HepG2 (cell line): ENCODE results near the gene CEP250. TPM values are rescaled to one million over a fixed set of nuclear protein-coding genes. Genes with fewer than 3 reads are reported as not detected.

Experiments
- ATAC-seq: fragments of 200-7000 bp; cut with Tn5 transposase; 3 replicates; pipeline ENCODE4 v1.9.1; 2020; ENCODE audit warnings: mild to moderate bottlenecking, moderate library complexity
- BruUV-seq: library from RNA; stranded (reverse); fragments of 400-500 nt; replicated peaks from 2 replicates; lab custom pipeline; 2021; lab: Mats Ljungman, UMichigan
- CTCF ChIA-PET: fragments of 300-600 bp; formaldehyde crosslinking; extraction: SDS; loops from one replicate; lab custom pipeline; 2021; ENCODE audit warnings: low total read pairs, inconsistent platforms, low intra/inter-chr PET ratio; lab: Yijun Ruan, JAX
- POLR2A ChIA-PET: fragments of 350-600 bp; sonication (Branson Sonifier 250); formaldehyde crosslinking; loops from one replicate; lab custom pipeline; 2020; ENCODE audit warnings: antibody characterized with exemption, inconsistent platforms; lab: Yijun Ruan, JAX
- DNase-seq: peaks from one replicate; pipeline ENCODE4 v3.0.0-alpha.2; 2015; ENCODE audit warnings: low spot score
- FAIRE-seq: peaks from 3 replicates; lab custom pipeline; 2011; peaks lifted over from hg19 to GRCh38; lab: Jason Lieb, UNC
- H2AFZ ChIP-seq: one replicate; pipeline ENCODE4 v1.6.1; 2011; ENCODE audit warnings: low read length, inconsistent platforms
- H3K27ac ChIP-seq: fragments of 300-600 bp; 3 replicates; pipeline ENCODE4 v1.8.0; 2011; ENCODE audit warnings: mixed run types, mild to moderate bottlenecking, mixed read lengths, low read length, inconsistent platforms; ENCODE audit not compliant: insufficient read depth; ENCODE audit errors: extremely low read length
- H3K27me3 ChIP-seq, 2 experiments: fragments of 200-600 bp in 1 of 2; 2 replicates in 1 of 2; 3 replicates in 1 of 2; pipeline versions ENCODE4 v1.6.0 to v1.8.0; 2011; ENCODE audit warnings: low read length in 2 of 2, mild to moderate bottlenecking in 2 of 2, moderate library complexity in 2 of 2, inconsistent platforms in 1 of 2; ENCODE audit not compliant: insufficient read depth in 2 of 2, control insufficient read depth in 1 of 2
- H3K36me3 ChIP-seq, 2 experiments: fragments of 200-600 bp in 1 of 2; replicated peaks in 1 of 2; 2 replicates in 1 of 2; 3 replicates in 1 of 2; pipeline versions ENCODE4 v1.5.1 to v1.8.0; 2011; ENCODE audit warnings: low read length in 2 of 2, inconsistent platforms in 1 of 2; ENCODE audit not compliant: insufficient read depth in 2 of 2, control insufficient read depth in 1 of 2
- H3K4me1 ChIP-seq: 2 replicates; pipeline ENCODE4 v1.5.1; 2012; ENCODE audit warnings: low read length, inconsistent platforms; ENCODE audit not compliant: insufficient read depth
- H3K4me2 ChIP-seq: 2 replicates; pipeline ENCODE4 v1.6.0; 2011; ENCODE audit warnings: low read depth, low read length, inconsistent platforms
- H3K4me3 ChIP-seq, 3 experiments: fragments of 200-600 bp in 1 of 3; sonication (generic), shearing (Covaris generic) in 1 of 3; replicated peaks in 1 of 3; 2 replicates each; pipeline ENCODE4 v1.5.1; 2011 to 2016; ENCODE audit warnings: low read length in 3 of 3, inconsistent platforms in 2 of 3, low read depth in 2 of 3, mild to moderate bottlenecking in 2 of 3, control low read depth in 1 of 3, mixed read lengths in 1 of 3; ENCODE audit not compliant: insufficient read depth in 1 of 3
- H3K79me2 ChIP-seq: one replicate; pipeline ENCODE4 v1.6.1; 2011; ENCODE audit warnings: low read length, inconsistent platforms; ENCODE audit not compliant: insufficient read depth
- H3K9ac ChIP-seq: 2 replicates; pipeline ENCODE4 v1.6.0; 2011; ENCODE audit warnings: mild to moderate bottlenecking, low read depth, low read length, inconsistent platforms; ENCODE audit not compliant: insufficient read depth
- H3K9me3 ChIP-seq: 2 replicates; pipeline ENCODE4 v1.5.1; 2012; ENCODE audit warnings: mild to moderate bottlenecking, low read length
- H4K20me1 ChIP-seq: 2 replicates; pipeline ENCODE4 v1.6.0; 2011; ENCODE audit warnings: inconsistent platforms, mild to moderate bottlenecking, low read length, moderate library complexity; ENCODE audit not compliant: insufficient read depth
- BCL3 ChIP-seq: sonication (generic); formaldehyde crosslinking; IDR thresholded peaks from 2 replicates; pipeline ENCODE4 v1.5.1; 2020; ENCODE audit warnings: mild to moderate bottlenecking, missing genetic modification reagents, moderate library complexity
- GABPB1 ChIP-seq: IDR thresholded peaks from 2 replicates; pipeline ENCODE4 v1.6.1; 2016; ENCODE audit warnings: mild to moderate bottlenecking, missing genetic modification reagents, moderate library complexity, missing compliant biosample characterization
- HNF1B ChIP-seq: sonication (generic); formaldehyde crosslinking; IDR thresholded peaks from 2 replicates; pipeline ENCODE4 v1.5.1; 2020; ENCODE audit warnings: mild to moderate bottlenecking, moderate library complexity, missing genetic modification reagents
- HNF4A ChIP-seq: sonication (generic); formaldehyde crosslinking; IDR thresholded peaks from 2 replicates; pipeline ENCODE4 v1.4.0; 2020; ENCODE audit warnings: missing genetic modification reagents
- LBX2 ChIP-seq: sonication (generic); formaldehyde crosslinking; IDR thresholded peaks from 2 replicates; pipeline ENCODE4 v1.5.0; 2020; ENCODE audit warnings: missing genetic modification reagents, mild to moderate bottlenecking, borderline replicate concordance
- MYC ChIP-seq: sonication (generic); formaldehyde crosslinking; IDR thresholded peaks from 2 replicates; pipeline ENCODE4 v1.9.0; 2021; ENCODE audit warnings: missing genetic modification reagents, borderline replicate concordance
- NR1H2 ChIP-seq: sonication (generic); formaldehyde crosslinking; IDR thresholded peaks from 2 replicates; pipeline ENCODE4 v1.8.1; 2022; ENCODE audit warnings: low read depth, missing genetic modification reagents, borderline replicate concordance
- RAD21 ChIP-seq: fragments of 450-650 bp; formaldehyde crosslinking; IDR thresholded peaks from 2 replicates; pipeline ENCODE4 v1.5.0; 2020; ENCODE audit warnings: mild to moderate bottlenecking
- SMC3 ChIP-seq: IDR thresholded peaks from 2 replicates; pipeline ENCODE4 v1.6.1; 2011; ENCODE audit warnings: low read length, improper control_type of control experiment
- SPEN ChIP-seq: sonication (generic); formaldehyde crosslinking; IDR thresholded peaks from 2 replicates; pipeline ENCODE4 v1.5.1; 2020; ENCODE audit warnings: low read depth, mild to moderate bottlenecking, missing genetic modification reagents
- ZBTB33 ChIP-seq: sonication (generic); formaldehyde crosslinking; IDR thresholded peaks from 2 replicates; pipeline ENCODE4 v1.4.0; 2020; ENCODE audit warnings: missing genetic modification reagents
- ZFP41 ChIP-seq: sonication (generic); formaldehyde crosslinking; IDR thresholded peaks from 2 replicates; pipeline ENCODE4 v1.4.0; 2020; ENCODE audit warnings: mild to moderate bottlenecking, missing genetic modification reagents, borderline replicate concordance
- ZNF12 ChIP-seq: sonication (generic); formaldehyde crosslinking; IDR thresholded peaks from 2 replicates; pipeline ENCODE4 v1.5.0; 2020; ENCODE audit warnings: missing genetic modification reagents
- ZNF704 ChIP-seq: sonication (generic); formaldehyde crosslinking; IDR thresholded peaks from 2 replicates; pipeline ENCODE4 v1.8.1; 2023; ENCODE audit warnings: mild to moderate bottlenecking, inconsistent platforms, moderate library complexity, missing genetic modification reagents, borderline replicate concordance
- WGBS: methylation state at CpG from one replicate; pipeline ENCODE4 v1.1.6; 2017; ENCODE audit warnings: low lambda C conversion rate; 5-methylcytosine and 5-hydroxymethylcytosine counted together
- in situ Hi-C: cut with HindIII; loops from 2 replicates; pipeline ENCODE4 v1.10.0; 2017; ENCODE audit warnings: low pct_unique_long_range_greater_than_20kb; ENCODE audit not compliant: extremely low pct_ligation_motif_present
- intact Hi-C: fragments of 100-400 bp; cut with micrococcal nuclease; formaldehyde crosslinking; loops from one replicate; pipeline ENCODE4 v1.10.0; 2022; ENCODE audit not compliant: unreplicated experiment
- polyA plus RNA-seq, 8 experiments: library from polyadenylated mRNA; depleted of rRNA in 3 of 8; stranded (reverse) in 7 of 8; unstranded in 1 of 8; fragments of >200 nt; fragmentation: Illumina TruSeq in 4 of 8; extraction: Trizol in 4 of 8; gene quantifications; 2 replicates each; pipeline versions ENCODE4 v1.2.1 to v1.2.3, GENCODE V29; 2011 to 2016; ENCODE audit warnings: low read depth in 4 of 8, missing spikeins in 1 of 8, mixed read lengths in 1 of 8; ENCODE audit not compliant: insufficient read depth in 1 of 8
- total RNA-seq, 5 experiments: library from RNA; depleted of rRNA; stranded (reverse); fragments of >200 nt; fragmentation: Illumina TruSeq; extraction: Trizol; gene quantifications; 2 replicates each; pipeline ENCODE4 v1.2.3, GENCODE V29; 2016; ENCODE audit warnings: low read depth in 1 of 5

Gene CEP250
- total and polyA plus RNA-seq, 2 of the 13 experiments (the other 11 are each of a cell fraction or from before 2014, with no cell fraction given) = 28.8 to 55.3 TPM

- CTCF ChIA-PET = interaction anchor here (1.1 to 2.8 kb wide), 2 partner anchors 56 to 60 kb away, joined by 3 to 30 read pairs; no protein-coding TSS in a partner anchor
- WGBS = 14% methylated on average over 3 of the region's 6 CpGs
- no peak overlapping the region for H3K9ac ChIP-seq
- DNase-seq (peak; percentile 47), ATAC-seq (peak; percentile 85), FAIRE-seq (peak; percentile 64)
- POLR2A ChIA-PET = no interaction called here
- peaks cover 28% of the 10 kb centered on the region for H3K4me1 ChIP-seq
- H3K4me3 ChIP-seq = no peak overlapping the region
- H3K27ac ChIP-seq = no peak overlapping the region
- no peaks in the 10 kb centered on the region for H3K36me3 ChIP-seq
- no TSS peak for BruUV-seq
- H2AFZ ChIP-seq = no peak overlapping the region
- in situ Hi-C loops (no loop called here), intact Hi-C loops (loop anchor here (1.0 kb wide), 1 partner anchor 60 kb away; no protein-coding TSS in a partner anchor)
- no peaks in the 10 kb centered on the region; a peak in 1 of 5 replicates for H3K27me3 ChIP-seq
- H3K79me2 ChIP-seq = no peaks in the 10 kb centered on the region
- H4K20me1 ChIP-seq = no peaks in the 10 kb centered on the region
- no peak overlapping the region for H3K4me2 ChIP-seq
- no peaks in the 10 kb centered on the region for H3K9me3 ChIP-seq
- TF ChIP-seq ZNF12 (CRISPR knock-in tag) (peak; percentile 41; the same call in 1 of the 2 replicates), RAD21 (peak; percentile 49), ZBTB33 (CRISPR knock-in tag) (0 out of 2 replicates have a peak, but pooled peaks have one; percentile 8), BCL3 (CRISPR knock-in tag) (peak; percentile 35; the same call in 1 of the 2 replicates), ZFP41 (CRISPR knock-in tag) (0 out of 2 replicates have a peak, but pooled peaks have one; percentile 48), HNF1B (CRISPR knock-in tag) (peak; percentile 52; the same call in 1 of the 2 replicates), MYC (peak; percentile 27; the same call in 1 of the 2 replicates), GABPB1 (CRISPR knock-in tag) (0 out of 2 replicates have a peak, but pooled peaks have one; percentile 4), LBX2 (CRISPR knock-in tag) (0 out of 2 replicates have a peak, but pooled peaks have one; percentile 45), ZNF704 (CRISPR knock-in tag) (peak; percentile 35; the same call in 1 of the 2 replicates), SMC3 (peak; percentile 57), HNF4A (0 out of 2 replicates have a peak, but pooled peaks have one; percentile 16), SPEN (CRISPR knock-in tag) (no peak), NR1H2 (CRISPR knock-in tag) (0 out of 2 replicates have a peak, but pooled peaks have one; percentile 33)
Observed at GRCh38 chr20:35523298-35523888, 68.0 kb downstream of the CEP250 start.
